A549 (cell line): ENCODE data around the gene DDR1. TPM values are rescaled to one million over a fixed set of nuclear protein-coding genes. Genes with fewer than 3 reads are reported as not detected.

Experiments
- ATAC-seq, 2 experiments: fragments of 200-7000 bp in 1 of 2; fragments of >200 bp in 1 of 2; cut with Nextera tagmentation in 1 of 2; cut with Tn5 transposase in 1 of 2; 3 replicates each; pipeline versions ENCODE4 v1.8.0 to v1.9.1; 2018 to 2020; ENCODE audit warnings: mild to moderate bottlenecking in 1 of 2, moderate library complexity in 1 of 2
- CTCF ChIA-PET: fragments of 300-600 bp; sonication (Branson Sonifier 250); formaldehyde crosslinking; extraction: SDS; loops from one replicate; lab custom pipeline; 2021; ENCODE audit warnings: antibody characterized with exemption, inconsistent platforms; lab: Yijun Ruan, JAX
- POLR2A ChIA-PET: fragments of 350-600 bp; formaldehyde crosslinking; extraction: SDS; loops from one replicate; lab custom pipeline; 2021; ENCODE audit warnings: antibody characterized with exemption, inconsistent platforms; lab: Yijun Ruan, JAX
- DNase-seq, 2 experiments: peaks; one replicate each; pipeline versions ENCODE4 v3.0.0 to v3.0.0-alpha.2; 2011 to 2016; ENCODE audit warnings: low read depth in 1 of 2, low spot score in 1 of 2
- FAIRE-seq: peaks from 2 replicates; lab custom pipeline; 2011; peaks lifted over from hg19 to GRCh38; lab: Jason Lieb, UNC
- H3K27ac ChIP-seq, 2 experiments: fragments of >200 bp; sonication (Bioruptor Twin); formaldehyde crosslinking; 3 replicates each; pipeline ENCODE4 v1.5.1; 2016 to 2017
- H3K4me1 ChIP-seq: fragments of >200 bp; sonication (Bioruptor Twin); formaldehyde crosslinking; 3 replicates; pipeline ENCODE4 v1.6.1; 2016
- H3K4me2 ChIP-seq: fragments of >200 bp; sonication (Bioruptor Twin); formaldehyde crosslinking; 3 replicates; pipeline ENCODE4 v1.6.1; 2016
- H3K4me3 ChIP-seq: fragments of >200 bp; sonication (Bioruptor Twin); formaldehyde crosslinking; 3 replicates; pipeline ENCODE4 v1.5.1; 2016
- H3K9me3 ChIP-seq: fragments of >200 bp; sonication (Bioruptor Twin); formaldehyde crosslinking; 3 replicates; pipeline ENCODE4 v1.6.1; 2016
- E2F6 ChIP-seq: IDR thresholded peaks from 2 replicates; pipeline ENCODE4 v1.6.1; 2012; ENCODE audit warnings: low read depth, borderline replicate concordance
- EHF ChIP-seq: fragments of 250-450 bp; sonication (Bioruptor Pico); IDR thresholded peaks from 2 replicates; pipeline ENCODE4 v1.5.0; 2020; ENCODE audit warnings: mild to moderate bottlenecking
- EHMT2 ChIP-seq: fragments of 200-600 bp; sonication (generic); IDR thresholded peaks from 2 replicates; pipeline ENCODE4 v1.6.1; 2016; ENCODE audit warnings: antibody characterized with exemption, low read depth, mild to moderate bottlenecking, moderate library complexity
- GATA3 ChIP-seq: IDR thresholded peaks from 2 replicates; pipeline ENCODE4 v1.6.1; 2012; ENCODE audit warnings: borderline replicate concordance
- HES2 ChIP-seq: fragments of >200 bp; sonication (Bioruptor Twin); formaldehyde crosslinking; IDR thresholded peaks from 2 replicates; pipeline ENCODE4 v1.6.1; 2016
- JUNB ChIP-seq: fragments of >200 bp; sonication (Bioruptor Twin); formaldehyde crosslinking; IDR thresholded peaks from 2 replicates; pipeline ENCODE4 v1.6.1; 2016
- MAX ChIP-seq: IDR thresholded peaks from 2 replicates; pipeline ENCODE4 v1.6.1; 2012
- NFE2L2 ChIP-seq: fragments of 150-350 bp; conservative IDR thresholded peaks from 2 replicates; pipeline ENCODE4 v1.6.1; 2014; ENCODE audit warnings: low read length
- PBX3 ChIP-seq: IDR thresholded peaks from 2 replicates; pipeline ENCODE4 v1.6.1; 2012
- POLR2A ChIP-seq: IDR thresholded peaks from 2 replicates; pipeline ENCODE4 v1.6.1; 2012; ENCODE audit warnings: mild to moderate bottlenecking, low read length
- RAD21 ChIP-seq, 2 experiments: fragments of >200 bp in 1 of 2; sonication (Bioruptor Twin) in 1 of 2; formaldehyde crosslinking in 1 of 2; IDR thresholded peaks in 1 of 2; conservative IDR thresholded peaks in 1 of 2; 2 replicates in 1 of 2; 3 replicates in 1 of 2; pipeline ENCODE4 v1.6.1; 2012 to 2018; ENCODE audit warnings: inconsistent platforms in 1 of 2
- RARB ChIP-seq: fragments of 250-450 bp; sonication (Bioruptor Pico); IDR thresholded peaks from 2 replicates; pipeline ENCODE4 v1.8.0; 2021; ENCODE audit warnings: mild to moderate bottlenecking, moderate library complexity
- REST ChIP-seq: fragments of 200-600 bp; sonication (generic); IDR thresholded peaks from 2 replicates; pipeline ENCODE4 v1.6.1; 2016; ENCODE audit warnings: antibody characterized with exemption, mild to moderate bottlenecking, moderate library complexity
- ZFP36 ChIP-seq: fragments of 450-650 bp; IDR thresholded peaks from 2 replicates; pipeline ENCODE4 v1.6.1; 2014; ENCODE audit warnings: borderline replicate concordance; ENCODE audit not compliant: partially characterized antibody
- ZSCAN20 ChIP-seq: fragments of 250-450 bp; sonication (Bioruptor Pico); IDR thresholded peaks from 2 replicates; pipeline ENCODE4 v1.8.0; 2022; ENCODE audit warnings: mild to moderate bottlenecking, moderate library complexity
- WGBS: methylation state at CpG from one replicate; pipeline ENCODE4 v1.1.6; 2017; ENCODE audit errors: missing lambda C conversion rate; 5-methylcytosine and 5-hydroxymethylcytosine counted together
- polyA plus RNA-seq, 4 experiments: library from polyadenylated mRNA; depleted of rRNA in 3 of 4; stranded (reverse); fragments of >200 nt; fragmentation: RNase III in 1 of 4; extraction: RNeasy Plus Mini Kit Qiagen cat#74134 plus additional on column Dnase treatment in 1 of 4; gene quantifications; 2 replicates in 3 of 4; 3 replicates in 1 of 4; pipeline ENCODE4 v1.2.3, GENCODE V29; 2011 to 2017

DDR1 gene
- polyA plus RNA-seq, 2 of the 4 experiments (the other 2 are of a cell fraction) = 19.8 to 43.5 TPM

- 88% methylated on average over 14 of the region's 14 CpGs for WGBS
- TF ChIP-seq POLR2A = no peak
- TF ChIP-seq NFE2L2 = no peak
- no peak for TF ChIP-seq E2F6
- TF ChIP-seq REST = no peak
- TF ChIP-seq ZFP36 = no peak
- no peak for TF ChIP-seq EHMT2
- TF ChIP-seq GATA3 = no peak
- H3K27ac ChIP-seq = peak overlapping the region; percentile 99; a peak in 5 of 6 replicates
- ATAC-seq (no peak), DNase-seq (no peak), FAIRE-seq (no peak)
- no peaks in the 10 kb centered on the region for H3K9me3 ChIP-seq
- H3K4me2 ChIP-seq = no peak overlapping the region
- POLR2A ChIA-PET = no interaction called here
- peaks cover 30% of the 10 kb centered on the region for H3K4me1 ChIP-seq
- CTCF ChIA-PET = interaction anchor here (0.9 to 3.7 kb wide), 11 partner anchors 14 to 202 kb away, joined by 3 to 25 read pairs (median 8); partner anchors contain the start of gene VARS2
- no peak overlapping the region for H3K4me3 ChIP-seq
These were observed 2.7 kb upstream of the DDR1 start for GRCh38 chr6:30881392-30882203.

GRCh38 chr6:30882204-30882758 lies 2.0 kb upstream of the DDR1 start:
- ChIA-PET CTCF (interaction anchor here (0.6 to 3.7 kb wide), 9 partner anchors 13 to 203 kb away, joined by 3 to 25 read pairs (median 8); partner anchors contain the start of gene VARS2), POLR2A (interaction anchor here (0.6 kb wide), 1 partner anchor 155 kb away, joined by 4 read pairs; no protein-coding TSS in a partner anchor)
- TF ChIP-seq EHMT2 = no peak
- no peak for TF ChIP-seq ZSCAN20
- TF ChIP-seq EHF (CRISPR knock-in tag) = no peak
- TF ChIP-seq RAD21 (conservative IDR thresholded peaks at IDR 0.05 in 1 of 2, IDR thresholded peaks at IDR 0.05 in 1 of 2) = no peak
- TF ChIP-seq MAX = no peak
- no peak for TF ChIP-seq HES2
- TF ChIP-seq PBX3 = no peak
- TF ChIP-seq JUNB = no peak
- no peak for TF ChIP-seq RARB (CRISPR knock-in tag)
- no peak for TF ChIP-seq REST
- WGBS = 85% methylated on average over 7 of the region's 8 CpGs
- no peak overlapping the region for H3K4me3 ChIP-seq
- no peak for ATAC-seq
- H3K27ac ChIP-seq = peak overlapping the region; percentile 99; a peak in 5 of 6 replicates
- peak overlapping the region; percentile 74 for H3K4me2 ChIP-seq
- no peaks in the 10 kb centered on the region for H3K9me3 ChIP-seq
- H3K4me1 ChIP-seq = peaks cover 32% of the 10 kb centered on the region
- FAIRE-seq = no peak
- DNase-seq = no peak
